OCI-LY3 (cell line): ENCODE data around the gene N4BP3.

Experiments used
- H2AFZ ChIP-seq: fragments of 200-600, 300-600 bp; shearing (Covaris generic); 2 replicates; pipeline ENCODE4 v1.6.0; 2014; ENCODE audit warnings: antibody characterized with exemption, low read depth, low read length
- H3K27ac ChIP-seq: fragments of 200-600, 300-600 bp; sonication (generic); 2 replicates; pipeline ENCODE4 v1.5.1; 2014; ENCODE audit warnings: mild to moderate bottlenecking, low read length, moderate library complexity, mixed read lengths
- H3K27me3 ChIP-seq: fragments of 200-600, 300-600 bp; sonication (generic); 2 replicates; pipeline ENCODE4 v1.6.1; 2014; ENCODE audit warnings: low read depth, low read length, mixed read lengths
- H3K36me3 ChIP-seq: fragments of 200-600, 300-600 bp; sonication (generic); replicated peaks from 2 replicates; pipeline ENCODE3; 2014; ENCODE audit warnings: low read depth, low read length, mixed read lengths
- H3K4me1 ChIP-seq: fragments of 300-600, 200-600 bp; sonication (generic); 2 replicates; pipeline ENCODE4 v1.6.1; 2014; ENCODE audit warnings: low read length, mixed read lengths
- H3K4me2 ChIP-seq: fragments of 200-600, 300-600 bp; sonication (generic); 2 replicates; pipeline ENCODE4 v1.6.1; 2014; ENCODE audit warnings: low read length, mixed read lengths
- H3K4me3 ChIP-seq: fragments of 300-600, 200-600 bp; sonication (generic); 2 replicates; pipeline ENCODE4 v1.5.1; 2014; ENCODE audit warnings: antibody characterized with exemption, mild to moderate bottlenecking, low read length, moderate library complexity
- H3K79me2 ChIP-seq: fragments of 300-600, 200-600 bp; shearing (Covaris generic); 2 replicates; pipeline ENCODE4 v1.6.1; 2014; ENCODE audit warnings: mild to moderate bottlenecking, low read length, mixed read lengths
- H3K9ac ChIP-seq: fragments of 300-600, 200-600 bp; shearing (Covaris generic); 2 replicates; pipeline ENCODE4 v1.6.0; 2014; ENCODE audit warnings: mild to moderate bottlenecking, low read length, moderate library complexity
- H3K9me3 ChIP-seq: fragments of 200-600, 300-600 bp; shearing (Covaris generic); 2 replicates; pipeline ENCODE4 v1.6.1; 2014; ENCODE audit warnings: low read length, mixed read lengths; ENCODE audit not compliant: insufficient read depth
- H4K20me1 ChIP-seq: fragments of 200-600, 300-600 bp; sonication (generic); 2 replicates; pipeline ENCODE4 v1.6.1; 2016; ENCODE audit warnings: low read length, mixed read lengths; ENCODE audit not compliant: insufficient read depth
- EZH2phosphoT487 ChIP-seq: fragments of 200-600 bp; shearing (Covaris generic); IDR thresholded peaks from 2 replicates; pipeline ENCODE4 v1.6.1; 2018; ENCODE audit warnings: antibody characterized with exemption, mixed run types, low read depth
- TF ChIP-seq, protein P1 (sequence below): fragments of 200-600, 300-600 bp; sonication (generic); IDR thresholded peaks from 2 replicates; pipeline ENCODE4 v1.5.1; 2014; ENCODE audit warnings: antibody characterized with exemption, low read length, low read depth

The N4BP3 gene

DNA sequence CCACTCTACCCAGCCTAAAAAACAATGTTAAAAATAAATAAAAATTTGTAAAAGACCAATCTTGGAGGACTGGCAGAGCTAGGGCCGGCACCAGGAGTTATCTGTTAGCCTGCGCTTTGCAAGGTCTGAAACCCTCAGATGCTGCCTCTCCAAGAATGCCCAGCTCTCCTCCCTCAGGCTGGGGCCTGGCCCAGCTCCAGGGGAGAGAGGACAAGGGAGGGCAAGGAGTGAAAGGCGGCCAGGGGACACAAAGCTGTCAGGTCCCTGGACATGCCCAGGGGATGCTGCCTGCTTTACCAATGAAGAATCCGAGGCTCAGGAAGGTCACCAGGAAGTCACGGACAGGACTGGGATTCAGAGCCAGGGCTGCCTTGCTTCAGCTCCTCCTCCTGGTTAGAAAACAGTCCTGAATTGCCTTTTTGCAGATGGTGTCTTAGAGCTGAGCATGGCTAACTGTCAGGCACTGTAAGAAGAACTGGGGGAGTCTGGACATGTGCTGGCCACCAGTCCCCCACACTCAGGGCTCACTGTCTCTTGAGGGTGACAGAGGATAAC lies 5.5 kb upstream of the N4BP3 start:
- peaks cover 28% of the 10 kb centered on the region for H3K4me1 ChIP-seq
- peaks cover 11% of the 10 kb centered on the region for H3K27me3 ChIP-seq
- no peak for TF ChIP-seq EZH2phosphoT487
- peaks cover 5% of the 10 kb centered on the region; the same call in 1 of the 2 replicates for H3K9me3 ChIP-seq
- H4K20me1 ChIP-seq, result no peaks in the 10 kb centered on the region
- no peak overlapping the region for H3K9ac ChIP-seq
- H3K27ac ChIP-seq, result no peak overlapping the region
- no peaks in the 10 kb centered on the region for H3K36me3 ChIP-seq
- no peak overlapping the region for H2AFZ ChIP-seq
- no peak overlapping the region for H3K4me3 ChIP-seq
- H3K79me2 ChIP-seq, result no peaks in the 10 kb centered on the region
- no peak overlapping the region for H3K4me2 ChIP-seq

DNA sequence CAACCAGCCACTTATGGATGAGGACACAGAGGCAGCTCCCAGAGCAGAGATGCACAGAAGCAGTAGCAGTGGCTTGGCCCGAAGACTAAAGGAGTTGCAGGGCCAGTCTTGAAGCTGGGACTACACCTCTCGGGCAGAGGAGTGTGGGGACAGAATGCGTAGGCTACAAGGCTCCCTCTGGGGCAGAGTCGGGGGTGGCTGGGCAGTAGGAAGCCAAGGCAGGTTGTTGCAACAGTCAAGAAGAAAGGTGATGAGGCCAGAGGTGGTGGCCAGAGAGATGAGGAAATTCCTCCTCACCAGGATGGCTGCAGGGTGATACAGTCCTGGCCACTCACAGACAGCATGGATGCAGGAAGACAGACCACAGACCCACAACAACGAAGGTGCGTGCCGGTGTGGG lies 4.9 kb upstream of the N4BP3 start:
- H3K4me2 ChIP-seq, result no peak overlapping the region; the same call in 1 of the 2 replicates
- H3K4me1 ChIP-seq, result peaks cover 29% of the 10 kb centered on the region
- no peak overlapping the region for H3K9ac ChIP-seq
- H3K4me3 ChIP-seq, result no peak overlapping the region
- TF ChIP-seq, protein P1, sequence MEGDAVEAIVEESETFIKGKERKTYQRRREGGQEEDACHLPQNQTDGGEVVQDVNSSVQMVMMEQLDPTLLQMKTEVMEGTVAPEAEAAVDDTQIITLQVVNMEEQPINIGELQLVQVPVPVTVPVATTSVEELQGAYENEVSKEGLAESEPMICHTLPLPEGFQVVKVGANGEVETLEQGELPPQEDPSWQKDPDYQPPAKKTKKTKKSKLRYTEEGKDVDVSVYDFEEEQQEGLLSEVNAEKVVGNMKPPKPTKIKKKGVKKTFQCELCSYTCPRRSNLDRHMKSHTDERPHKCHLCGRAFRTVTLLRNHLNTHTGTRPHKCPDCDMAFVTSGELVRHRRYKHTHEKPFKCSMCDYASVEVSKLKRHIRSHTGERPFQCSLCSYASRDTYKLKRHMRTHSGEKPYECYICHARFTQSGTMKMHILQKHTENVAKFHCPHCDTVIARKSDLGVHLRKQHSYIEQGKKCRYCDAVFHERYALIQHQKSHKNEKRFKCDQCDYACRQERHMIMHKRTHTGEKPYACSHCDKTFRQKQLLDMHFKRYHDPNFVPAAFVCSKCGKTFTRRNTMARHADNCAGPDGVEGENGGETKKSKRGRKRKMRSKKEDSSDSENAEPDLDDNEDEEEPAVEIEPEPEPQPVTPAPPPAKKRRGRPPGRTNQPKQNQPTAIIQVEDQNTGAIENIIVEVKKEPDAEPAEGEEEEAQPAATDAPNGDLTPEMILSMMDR, result no peak
- TF ChIP-seq EZH2phosphoT487, result no peak
- H3K9me3 ChIP-seq, result peaks cover 5% of the 10 kb centered on the region; the same call in 1 of the 2 replicates
- H3K36me3 ChIP-seq, result no peaks in the 10 kb centered on the region
- H3K27me3 ChIP-seq, result peaks cover 11% of the 10 kb centered on the region
- H3K27ac ChIP-seq, result no peak overlapping the region
- H4K20me1 ChIP-seq, result no peaks in the 10 kb centered on the region
- H3K79me2 ChIP-seq, result no peaks in the 10 kb centered on the region
- H2AFZ ChIP-seq, result no peak overlapping the region

DNA sequence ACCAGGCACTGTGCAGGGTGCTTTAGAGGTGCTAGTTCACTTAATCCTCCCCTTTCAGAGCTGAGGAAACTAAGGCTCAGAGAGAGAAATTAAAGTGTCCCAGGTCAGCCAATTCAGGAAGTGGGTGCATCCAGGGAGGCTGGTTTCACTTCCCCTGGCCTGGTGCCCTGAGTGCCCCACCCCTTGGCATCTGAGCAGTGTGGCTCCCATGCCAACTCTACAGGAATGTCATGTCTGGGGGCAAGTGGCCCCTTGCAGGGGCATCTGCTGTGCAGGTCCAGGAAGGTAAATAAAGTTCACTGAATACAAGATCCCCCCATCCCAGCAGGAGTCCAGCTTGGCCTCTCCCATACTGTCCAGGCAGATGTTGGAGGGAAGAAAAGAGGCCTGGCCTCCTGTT lies 4.4 kb upstream of the N4BP3 start:
- Histone ChIP-seq H3K4me2 (no peak overlapping the region; the same call in 1 of the 2 replicates), H2AFZ (no peak overlapping the region), H3K79me2 (no peaks in the 10 kb centered on the region), H3K27me3 (peaks cover 11% of the 10 kb centered on the region), H3K4me1 (peaks cover 29% of the 10 kb centered on the region), H3K4me3 (no peak overlapping the region), H4K20me1 (no peaks in the 10 kb centered on the region), H3K36me3 (no peaks in the 10 kb centered on the region), H3K9me3 (peaks cover 5% of the 10 kb centered on the region; the same call in 1 of the 2 replicates), H3K9ac (no peak overlapping the region), H3K27ac (no peak overlapping the region)
- TF ChIP-seq, protein P1, result no peak
- TF ChIP-seq EZH2phosphoT487, result no peak

DNA sequence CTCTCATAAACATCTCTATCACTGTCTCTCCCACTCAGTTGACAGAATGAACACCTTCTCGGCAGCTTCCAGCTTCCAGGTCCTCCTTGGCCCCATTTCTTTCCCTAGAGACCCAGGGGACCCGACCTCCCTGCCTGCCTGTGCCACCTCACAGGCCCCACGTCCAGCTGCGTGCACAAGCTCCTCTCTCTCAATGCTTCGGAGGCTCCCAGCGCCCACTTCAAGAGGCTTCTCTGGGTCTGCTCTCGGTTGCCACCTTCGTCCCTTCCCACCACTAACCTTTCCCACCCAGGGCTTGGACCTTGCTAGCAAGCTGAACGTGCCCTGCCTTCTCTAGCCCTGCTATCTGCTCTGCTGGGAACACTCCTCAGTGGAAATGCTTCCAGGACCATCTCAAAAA lies 2.8 kb upstream of the N4BP3 start:
- H3K4me2 ChIP-seq, result no peak overlapping the region
- peaks cover 42% of the 10 kb centered on the region for H3K4me1 ChIP-seq
- H3K36me3 ChIP-seq, result no peaks in the 10 kb centered on the region
- TF ChIP-seq, protein P1, result no peak
- no peak for TF ChIP-seq EZH2phosphoT487
- H2AFZ ChIP-seq, result no peak overlapping the region
- H4K20me1 ChIP-seq, result no peaks in the 10 kb centered on the region
- H3K79me2 ChIP-seq, result no peaks in the 10 kb centered on the region
- no peak overlapping the region for H3K4me3 ChIP-seq
- peaks cover 16% of the 10 kb centered on the region for H3K27me3 ChIP-seq
- no peak overlapping the region for H3K27ac ChIP-seq
- peaks cover 5% of the 10 kb centered on the region; the same call in 1 of the 2 replicates for H3K9me3 ChIP-seq
- H3K9ac ChIP-seq, result no peak overlapping the region
